H1 (cell line): ENCODE results near the gene ZFYVE16. TPM values are rescaled to one million over a fixed set of nuclear protein-coding genes. Genes with fewer than 3 reads are reported as not detected.

Experiments used
- CTCF ChIA-PET: fragments of 300-600 bp; sonication (Branson Sonifier 250); formaldehyde crosslinking; loops from one replicate; lab custom pipeline; 2021; ENCODE audit not compliant: partially characterized antibody; lab: Charles Lee
- POLR2A ChIA-PET: fragments of 300-600 bp; sonication (Branson Sonifier 250); formaldehyde crosslinking; loops from one replicate; lab custom pipeline; 2021; ENCODE audit warnings: inconsistent platforms; ENCODE audit not compliant: partially characterized antibody; lab: Charles Lee
- DNase-seq, 2 experiments: peaks; one replicate each; pipeline versions ENCODE4 v3.0.0 to v3.0.0-alpha.2; 2010 to 2022; ENCODE audit warnings: low spot score in 2 of 2, low read depth in 1 of 2, mixed read lengths in 1 of 2
- FAIRE-seq: peaks from 2 replicates; lab custom pipeline; 2011; peaks lifted over from hg19 to GRCh38; lab: Jason Lieb, UNC
- H2AFZ ChIP-seq: 2 replicates; pipeline ENCODE4 v1.8.1; 2012; ENCODE audit warnings: low read length, inconsistent platforms
- H2AK5ac ChIP-seq: 2 replicates; pipeline ENCODE4 v1.6.1; 2013; ENCODE audit warnings: low read depth, low read length
- H2BK120ac ChIP-seq: replicated peaks from 2 replicates; pipeline ENCODE3; 2013; ENCODE audit warnings: low read depth, low read length, inconsistent platforms
- H2BK12ac ChIP-seq: 2 replicates; pipeline ENCODE4 v1.6.1; 2013; ENCODE audit warnings: low read depth, low read length
- H2BK15ac ChIP-seq: 2 replicates; pipeline ENCODE4 v1.6.1; 2013; ENCODE audit warnings: low read length
- H2BK20ac ChIP-seq: 2 replicates; pipeline ENCODE4 v1.6.1; 2013; ENCODE audit warnings: low read length
- H2BK5ac ChIP-seq: 2 replicates; pipeline ENCODE4 v1.6.1; 2013; ENCODE audit warnings: low read depth, low read length
- H3K14ac ChIP-seq: 2 replicates; pipeline ENCODE4 v1.6.1; 2013; ENCODE audit warnings: inconsistent platforms; ENCODE audit not compliant: insufficient read length
- H3K18ac ChIP-seq: 2 replicates; pipeline ENCODE4 v1.6.1; 2013; ENCODE audit warnings: low read length; ENCODE audit errors: extremely low read depth
- H3K23ac ChIP-seq: 2 replicates; pipeline ENCODE4 v1.6.1; 2013; ENCODE audit warnings: inconsistent platforms; ENCODE audit not compliant: insufficient read length
- H3K23me2 ChIP-seq: 2 replicates; pipeline ENCODE4 v1.6.1; 2013; ENCODE audit warnings: low read depth, low read length
- H3K27ac ChIP-seq: 2 replicates; pipeline ENCODE4 v1.6.1; 2011; ENCODE audit warnings: low read depth, low read length, inconsistent platforms
- H3K27me3 ChIP-seq, 4 experiments: replicated peaks in 1 of 4; 1 replicate in 1 of 4; 2 replicates in 3 of 4; pipeline versions ENCODE4 v1.6.1 to v1.8.1; 2011 to 2013; ENCODE audit warnings: low read length in 3 of 4, mild to moderate bottlenecking in 3 of 4, inconsistent platforms in 2 of 4, mixed read lengths in 2 of 4, moderate library complexity in 1 of 4; ENCODE audit not compliant: control insufficient read depth in 3 of 4, insufficient read depth in 3 of 4; ENCODE audit errors: extremely low read depth in 1 of 4
- H3K36me3 ChIP-seq, 4 experiments: 2 replicates each; pipeline versions ENCODE4 v1.6.1 to v1.8.1; 2011 to 2013; ENCODE audit warnings: mild to moderate bottlenecking in 4 of 4, low read length in 3 of 4, moderate library complexity in 2 of 4, control low read depth in 1 of 4, inconsistent platforms in 1 of 4; ENCODE audit not compliant: insufficient read depth in 4 of 4, control insufficient read depth in 2 of 4
- H3K4ac ChIP-seq: replicated peaks from 2 replicates; pipeline ENCODE3; 2013; ENCODE audit warnings: low read length, low read depth, mixed read lengths, inconsistent platforms; ENCODE audit not compliant: insufficient read length
- H3K4me1 ChIP-seq, 4 experiments: replicated peaks in 1 of 4; 1 replicate in 1 of 4; 2 replicates in 3 of 4; pipeline versions ENCODE4 v1.6.1 to v1.8.1; 2011 to 2013; ENCODE audit warnings: low read length in 3 of 4, inconsistent platforms in 2 of 4, mixed read lengths in 1 of 4; ENCODE audit not compliant: insufficient read depth in 4 of 4, control insufficient read depth in 3 of 4
- H3K4me2 ChIP-seq, 2 experiments: 2 replicates each; pipeline versions ENCODE4 v1.6.1 to v1.8.1; 2011 to 2013; ENCODE audit warnings: low read depth in 2 of 2, low read length in 2 of 2, control low read depth in 1 of 2, inconsistent platforms in 1 of 2, mild to moderate bottlenecking in 1 of 2; ENCODE audit not compliant: insufficient read depth in 1 of 2
- H3K4me3 ChIP-seq, 4 experiments: fragments of 200-600, 300-600 bp in 1 of 4; sonication (generic), shearing (Covaris generic), sonication (Bioruptor Twin) in 1 of 4; 2 replicates each; pipeline versions ENCODE4 v1.5.1 to v1.8.1; 2011 to 2016; ENCODE audit warnings: low read length in 4 of 4, low read depth in 3 of 4, control low read depth in 2 of 4, inconsistent platforms in 2 of 4, mild to moderate bottlenecking in 2 of 4, mixed read lengths in 1 of 4, moderate library complexity in 1 of 4; ENCODE audit not compliant: insufficient read depth in 2 of 4; ENCODE audit errors: extremely low read depth in 1 of 4
- H3K56ac ChIP-seq: replicated peaks from 2 replicates; pipeline ENCODE3; 2013; ENCODE audit warnings: low read depth, mild to moderate bottlenecking, mixed read lengths, low read length, inconsistent platforms; ENCODE audit not compliant: insufficient read length
- H3K79me1 ChIP-seq: 2 replicates; pipeline ENCODE4 v1.6.1; 2013; ENCODE audit warnings: low read depth, low read length, control low read depth
- H3K79me2 ChIP-seq, 2 experiments: 2 replicates each; pipeline versions ENCODE4 v1.6.1 to v1.8.1; 2012 to 2013; ENCODE audit warnings: low read length in 2 of 2, mild to moderate bottlenecking in 2 of 2, inconsistent platforms in 1 of 2; ENCODE audit not compliant: insufficient read depth in 2 of 2, control insufficient read depth in 1 of 2
- H3K9ac ChIP-seq, 4 experiments: replicated peaks in 1 of 4; 1 replicate in 1 of 4; 2 replicates in 3 of 4; pipeline versions ENCODE4 v1.6.1 to v1.8.1; 2011 to 2013; ENCODE audit warnings: low read depth in 3 of 4, low read length in 3 of 4, control low read depth in 2 of 4, mild to moderate bottlenecking in 2 of 4, moderate library complexity in 2 of 4, inconsistent platforms in 1 of 4; ENCODE audit errors: extremely low read depth in 1 of 4
- H3K9me3 ChIP-seq, 2 experiments: 2 replicates each; pipeline versions ENCODE4 v1.6.1 to v1.8.1; 2012 to 2013; ENCODE audit warnings: mild to moderate bottlenecking in 2 of 2, moderate library complexity in 2 of 2, control low read depth in 1 of 2, inconsistent platforms in 1 of 2, low read depth in 1 of 2, low read length in 1 of 2, mixed read lengths in 1 of 2; ENCODE audit not compliant: insufficient read depth in 2 of 2
- H4K20me1 ChIP-seq, 2 experiments: replicated peaks in 1 of 2; 2 replicates each; pipeline versions ENCODE3 to v1.8.1; 2011 to 2013; ENCODE audit warnings: inconsistent platforms in 2 of 2, low read length in 2 of 2, mild to moderate bottlenecking in 1 of 2; ENCODE audit not compliant: insufficient read depth in 2 of 2, control insufficient read depth in 1 of 2
- H4K5ac ChIP-seq: 2 replicates; pipeline ENCODE4 v1.6.1; 2013; ENCODE audit warnings: low read length, low read depth, mixed read lengths, inconsistent platforms; ENCODE audit not compliant: insufficient read length
- H4K8ac ChIP-seq: 2 replicates; pipeline ENCODE4 v1.8.0; 2013; ENCODE audit warnings: mild to moderate bottlenecking, moderate library complexity, low read length, inconsistent platforms; ENCODE audit not compliant: insufficient read depth; ENCODE audit errors: extremely low read depth
- H4K91ac ChIP-seq: replicated peaks from 2 replicates; pipeline ENCODE3; 2013; ENCODE audit warnings: low read length, mixed read lengths, inconsistent platforms; ENCODE audit not compliant: insufficient read length
- KDM5A ChIP-seq: fragments of 200-600 bp; IDR thresholded peaks from 2 replicates; pipeline ENCODE4 v1.7.1; 2012; ENCODE audit warnings: mild to moderate bottlenecking, low read length, inconsistent platforms, mixed read lengths
- WGBS, 2 experiments: shearing (Covaris generic) in 1 of 2; methylation state at CpG; one replicate each; pipeline versions ENCODE4 v1.1.6 to v1.1.7; 2013 to 2015; ENCODE audit warnings: low lambda C conversion rate in 2 of 2, mixed read lengths in 2 of 2, inconsistent platforms in 1 of 2, low coverage in 1 of 2, missing lambda C conversion rate in 1 of 2; ENCODE audit not compliant: insufficient replicate concordance in 2 of 2, insufficient coverage in 1 of 2, insufficient read length in 1 of 2; ENCODE audit errors: extremely low coverage in 1 of 2, missing lambda C conversion rate in 1 of 2; 5-methylcytosine and 5-hydroxymethylcytosine counted together
- polyA plus RNA-seq, 7 experiments: library from polyadenylated mRNA; depleted of rRNA in 3 of 7; stranded (reverse) in 5 of 7; unstranded in 2 of 7; fragments of >200 nt in 5 of 7; fragments of 200-250 nt in 2 of 7; gene quantifications; 1 replicate in 5 of 7; 2 replicates in 1 of 7; 4 replicates in 1 of 7; pipeline versions ENCODE4 v1.2.1 to v1.2.3, GENCODE V29; 2011 to 2013; ENCODE audit warnings: missing spikeins in 2 of 7, mixed read lengths in 2 of 7
- total RNA-seq: library from RNA; stranded (reverse); fragmentation: NEBNext Ultra II Directional; extraction: Animal tissue kit (Norgen Biotek cat#: 25700); gene quantifications from 2 replicates; pipeline ENCODE4 v1.2.1, GENCODE V29; 2021

Gene ZFYVE16
- total and polyA plus RNA-seq, 2 of the 8 experiments (the other 6 are each of a cell fraction or from before 2014, with no cell fraction given) = 3.6 to 24.2 TPM

GRCh38 chr5:80509362-80509761 is 101.5 kb downstream of the ZFYVE16 start:
- Histone ChIP-seq H3K4ac (no peak overlapping the region), H3K18ac (no peak overlapping the region), H3K27ac (no peak overlapping the region), H3K23ac (no peak overlapping the region), H4K91ac (no peak overlapping the region), H3K56ac (no peak overlapping the region), H2BK5ac (no peak overlapping the region), H3K27me3 (no peaks in the 10 kb centered on the region), H4K20me1 (no peaks in the 10 kb centered on the region), H2BK12ac (no peak overlapping the region)
- no peak for DNase-seq
- TF ChIP-seq KDM5A = no peak
- TF ChIP-seq, all 59 proteins: peak for 0
- Histone ChIP-seq H3K4me1 (0 out of 7 replicates have a peak, but pooled peaks cover 0 to 2% (median 0%) of the 10 kb centered on the region in 4 experiments), H2BK120ac (no peak overlapping the region), H3K79me2 (no peaks in the 10 kb centered on the region), H2BK20ac (no peak overlapping the region), H2BK15ac (no peak overlapping the region), H3K4me2 (no peak overlapping the region), H3K9ac (no peak overlapping the region), H2AFZ (no peak overlapping the region), H3K36me3 (no peaks in the 10 kb centered on the region), H3K4me3 (no peak overlapping the region), H4K8ac (no peak overlapping the region), H3K23me2 (no peaks in the 10 kb centered on the region), H3K9me3 (no peaks in the 10 kb centered on the region), H3K14ac (no peak overlapping the region), H4K5ac (no peak overlapping the region), H2AK5ac (no peak overlapping the region), H3K79me1 (no peaks in the 10 kb centered on the region)
- WGBS, 2 experiments = 89% methylated on average over 4 of the region's 4 CpGs; no CpG with 5 or more reads in 1 of the 2 experiments
- CTCF ChIA-PET = interaction anchor here (0.9 to 1.9 kb wide), 2 partner anchors 21 to 26 kb away, joined by 3 to 5 read pairs; no protein-coding TSS in a partner anchor
- POLR2A ChIA-PET = interaction anchor here (0.8 kb wide), 1 partner anchor 21 kb away, joined by 3 read pairs; no protein-coding TSS in a partner anchor
- no peak for FAIRE-seq
